MM.1S (cell line): Measurements from ENCODE around the gene FLT4.
"Not testable (repeated sequence)": the region's sequence is repeated elsewhere in the genome, so short reads cannot be mapped to it uniquely, and the experiment has no call there.

Source experiments
- DNase-seq: peaks from one replicate; pipeline ENCODE4 v3.0.0-alpha.2; 2015
- H2AFZ ChIP-seq: fragments of 300-600 bp; sonication (generic); 2 replicates; pipeline ENCODE4 v1.6.0; 2016; ENCODE audit warnings: antibody characterized with exemption, low read length
- H3F3A ChIP-seq: fragments of 300-600 bp; sonication (generic); 2 replicates; pipeline ENCODE4 v1.6.1; 2016; ENCODE audit warnings: mild to moderate bottlenecking, antibody characterized with exemption, low read length, moderate library complexity, mixed read lengths; ENCODE audit not compliant: insufficient read depth
- H3K27ac ChIP-seq: fragments of 300-600 bp; sonication (generic); 2 replicates; pipeline ENCODE4 v1.5.1; 2016; ENCODE audit warnings: mild to moderate bottlenecking, low read length
- H3K27me3 ChIP-seq: fragments of 300-600 bp; sonication (generic); replicated peaks from 2 replicates; pipeline ENCODE4 v1.6.0; 2016; ENCODE audit warnings: low read length; ENCODE audit not compliant: insufficient read depth
- H3K36me3 ChIP-seq: fragments of 300-600 bp; sonication (generic); replicated peaks from 2 replicates; pipeline ENCODE4 v1.6.1; 2016; ENCODE audit warnings: mild to moderate bottlenecking, low read length, mixed read lengths; ENCODE audit not compliant: insufficient read depth
- H3K4me1 ChIP-seq: fragments of 300-600 bp; sonication (generic); 2 replicates; pipeline ENCODE4 v1.6.1; 2016; ENCODE audit warnings: low read length, mixed read lengths
- H3K4me2 ChIP-seq: fragments of 300-600 bp; sonication (generic); 2 replicates; pipeline ENCODE4 v1.6.0; 2016; ENCODE audit warnings: low read depth, low read length
- H3K4me3 ChIP-seq: fragments of 300-600 bp; sonication (generic); 2 replicates; pipeline ENCODE4 v1.5.1; 2016; ENCODE audit warnings: low read length, mixed read lengths
- H3K79me2 ChIP-seq: fragments of 300-600 bp; sonication (generic); 2 replicates; pipeline ENCODE4 v1.6.1; 2016; ENCODE audit warnings: mixed run types, low read length, mixed read lengths
- H3K9ac ChIP-seq: fragments of 300-600 bp; sonication (generic); 2 replicates; pipeline ENCODE4 v1.6.1; 2016; ENCODE audit warnings: low read length, mixed read lengths
- H3K9me2 ChIP-seq: fragments of 300-600 bp; sonication (generic); replicated peaks from 2 replicates; pipeline ENCODE4 v1.6.1; 2016; ENCODE audit warnings: mild to moderate bottlenecking, low read length, mixed read lengths; ENCODE audit not compliant: insufficient read depth
- H3K9me3 ChIP-seq: fragments of 300-600 bp; sonication (generic); replicated peaks from 2 replicates; pipeline ENCODE4 v1.6.1; 2016; ENCODE audit warnings: mild to moderate bottlenecking, low read length, mixed read lengths; ENCODE audit not compliant: insufficient read depth
- H4K20me1 ChIP-seq: fragments of 300-600 bp; sonication (generic); 2 replicates; pipeline ENCODE4 v1.6.1; 2016; ENCODE audit warnings: mild to moderate bottlenecking, low read length, moderate library complexity, mixed read lengths; ENCODE audit not compliant: insufficient read depth
- CTCF ChIP-seq: fragments of 300-600 bp; sonication (generic); IDR thresholded peaks from 2 replicates; pipeline ENCODE4 v1.5.1; 2016; ENCODE audit warnings: antibody characterized with exemption, low read length, mixed read lengths
- EZH2 ChIP-seq: fragments of 300-600 bp; sonication (generic); optimal IDR thresholded peaks from 2 replicates; pipeline ENCODE3; 2017; ENCODE audit warnings: low read depth, mild to moderate bottlenecking, antibody characterized with exemption, low read length, mixed read lengths
- EZH2phosphoT487 ChIP-seq: fragments of 300-600 bp; sonication (generic); IDR thresholded peaks from 2 replicates; pipeline ENCODE4 v1.6.1; 2018; ENCODE audit warnings: antibody characterized with exemption, low read length

FLT4 gene

DNA sequence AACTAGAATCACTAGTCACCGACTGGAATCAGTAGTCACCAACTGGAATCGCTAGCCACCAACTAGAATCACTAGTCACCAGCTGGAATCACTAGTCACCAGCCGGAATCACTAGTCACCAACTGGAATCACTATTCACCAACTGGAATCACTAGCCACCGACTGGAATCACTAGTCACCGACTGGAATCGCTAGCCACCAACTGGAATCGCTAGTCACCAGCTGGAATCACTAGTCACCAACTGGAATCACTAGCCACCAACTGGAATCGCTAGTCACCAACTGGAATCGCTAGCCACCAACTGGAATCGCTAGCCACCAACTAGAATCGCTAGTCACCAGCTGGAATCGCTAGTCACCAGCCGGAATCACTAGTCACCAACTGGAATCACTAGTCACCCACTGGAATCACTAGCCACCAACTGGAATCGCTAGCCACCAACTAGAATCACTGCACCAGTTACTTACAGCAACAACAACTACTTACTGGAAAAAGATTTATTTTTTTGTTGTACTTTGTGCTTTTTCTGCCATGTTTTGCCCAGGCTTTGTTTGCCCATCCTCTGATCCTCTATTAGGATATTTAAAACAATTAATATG is 25.7 kb upstream of the FLT4 start:
- Histone ChIP-seq H3K79me2 (no peaks in the 10 kb centered on the region), H3K4me1 (no peaks in the 10 kb centered on the region), H3K4me3 (no peak overlapping the region), H3K4me2 (no peak overlapping the region), H3K36me3 (no peaks in the 10 kb centered on the region), H4K20me1 (no peaks in the 10 kb centered on the region), H3K27ac (no peak overlapping the region), H3K27me3 (peaks cover 22% of the 10 kb centered on the region), H3K9me2 (no peaks in the 10 kb centered on the region), H3K9ac (no peak overlapping the region), H2AFZ (no peak overlapping the region), H3K9me3 (no peaks in the 10 kb centered on the region), H3F3A (no peaks in the 10 kb centered on the region)
- no peak for DNase-seq
- TF ChIP-seq CTCF (no peak), EZH2phosphoT487 (no peak), EZH2 (no peak)

GRCh38 chr5:180674090-180674475 is 24.7 kb upstream of the FLT4 start:
- not testable (repeated sequence) for DNase-seq, H3K4me3 ChIP-seq, H3K36me3 ChIP-seq, H3K9me3 ChIP-seq, H3K9me2 ChIP-seq, H3K9ac ChIP-seq, H3K79me2 ChIP-seq, H3K27ac ChIP-seq, H3K4me2 ChIP-seq, H3K4me1 ChIP-seq, H2AFZ ChIP-seq, H3F3A ChIP-seq, H4K20me1 ChIP-seq
- H3K27me3 ChIP-seq: peaks cover 22% of the 10 kb centered on the region

DNA sequence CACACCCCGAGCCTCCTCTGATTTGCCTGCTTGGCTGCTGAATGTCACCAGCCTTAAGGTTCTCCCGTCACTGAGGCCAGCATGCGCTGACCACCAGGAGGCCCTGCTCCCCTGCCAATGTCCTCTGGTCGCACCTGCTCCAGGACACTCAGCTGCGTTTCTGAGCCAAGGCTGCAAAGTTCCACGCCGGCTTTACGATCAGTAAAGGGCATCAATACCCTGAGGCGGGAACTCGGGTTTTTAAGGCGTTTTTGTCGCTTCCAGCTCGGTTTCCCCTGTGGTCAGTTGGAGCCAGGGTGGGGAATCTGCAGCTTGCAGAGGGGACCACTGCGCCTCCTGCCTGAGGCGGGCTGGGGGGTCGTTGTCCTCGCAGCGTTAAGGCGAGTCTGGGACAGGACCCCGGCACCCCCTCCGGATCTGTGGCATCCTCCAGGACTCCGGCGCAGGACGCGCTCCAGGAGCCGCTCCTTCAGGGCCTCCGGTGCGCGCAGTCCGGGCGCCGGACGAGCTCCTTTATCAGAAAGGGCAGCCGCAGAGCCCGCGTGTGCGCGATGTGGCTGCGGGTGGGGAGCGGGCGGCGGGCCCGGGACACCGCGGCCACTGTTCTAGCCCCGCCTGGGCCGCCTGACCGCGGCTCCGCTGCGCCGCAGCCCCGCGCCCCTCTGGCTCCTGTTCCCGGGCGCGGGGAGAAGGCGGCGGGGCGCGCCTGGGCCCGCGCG is 24.1 kb upstream of the FLT4 start:
- Histone ChIP-seq H3K27ac (no peak overlapping the region), H3K79me2 (no peaks in the 10 kb centered on the region), H3K36me3 (no peaks in the 10 kb centered on the region), H2AFZ (no peak overlapping the region), H4K20me1 (no peaks in the 10 kb centered on the region), H3K9ac (no peak overlapping the region), H3K27me3 (peaks cover 22% of the 10 kb centered on the region), H3K4me1 (no peaks in the 10 kb centered on the region), H3K4me3 (no peak overlapping the region), H3K4me2 (no peak overlapping the region), H3K9me3 (no peaks in the 10 kb centered on the region), H3F3A (no peaks in the 10 kb centered on the region), H3K9me2 (no peaks in the 10 kb centered on the region)
- no peak for TF ChIP-seq CTCF
- no peak for TF ChIP-seq EZH2phosphoT487
- TF ChIP-seq EZH2: no peak
- DNase-seq: no peak

- H3K79me2 ChIP-seq, H3K27ac ChIP-seq, H3K4me1 ChIP-seq, H3K4me3 ChIP-seq, H3K36me3 ChIP-seq, H3K9me3 ChIP-seq, H3K9ac ChIP-seq, H4K20me1 ChIP-seq, H2AFZ ChIP-seq, H3F3A ChIP-seq, H3K9me2 ChIP-seq, DNase-seq, H3K4me2 ChIP-seq: not testable (repeated sequence)
- H3K27me3 ChIP-seq: peaks cover 22% of the 10 kb centered on the region
These were observed 22.6 kb upstream of the FLT4 start for GRCh38 chr5:180671958-180672524.
